Posterior vena cava (tissue), 2 donors: ENCODE measurements around the gene OR2M3. TPM values are rescaled to one million over a fixed set of nuclear protein-coding genes. Genes with fewer than 3 reads are reported as not detected.
"Not testable (repeated sequence)": the region's sequence is repeated elsewhere in the genome, so short reads cannot be mapped to it uniquely, and the experiment has no call there.

ENCODE experiments used
- DNase-seq: peaks from one replicate; pipeline ENCODE4 v3.0.0-alpha.2; 2020; ENCODE audit warnings: low spot score
- intact Hi-C, 2 donors: fragments of 100-400 bp; cut with DNase I; formaldehyde crosslinking; loops; one replicate each; pipeline versions ENCODE4 v1.14.1 to v1.14.2; 2022 to 2023
- long read RNA-seq, 2 donors: library from polyadenylated mRNA; unstranded; transcript quantifications; one replicate each; pipeline ENCODE4 v2.0.0, GENCODE V29; 2020 to 2021
- total RNA-seq, 2 donors: library from RNA; stranded (reverse); fragmentation: NEBNext Ultra II Directional; extraction: Animal tissue kit (Norgen Biotek cat#: 25700); gene quantifications; one replicate each; pipeline ENCODE4 v1.2.1, GENCODE V29; 2021
- donor health status: DM: yes; HTN: yes; CAD: no.
- donor health status: DM: yes; HTN: yes; CAD: no.

Gene OR2M3, protein sequence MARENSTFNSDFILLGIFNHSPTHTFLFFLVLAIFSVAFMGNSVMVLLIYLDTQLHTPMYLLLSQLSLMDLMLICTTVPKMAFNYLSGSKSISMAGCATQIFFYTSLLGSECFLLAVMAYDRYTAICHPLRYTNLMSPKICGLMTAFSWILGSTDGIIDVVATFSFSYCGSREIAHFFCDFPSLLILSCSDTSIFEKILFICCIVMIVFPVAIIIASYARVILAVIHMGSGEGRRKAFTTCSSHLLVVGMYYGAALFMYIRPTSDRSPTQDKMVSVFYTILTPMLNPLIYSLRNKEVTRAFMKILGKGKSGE
- not detected for total RNA-seq
- long read RNA-seq, donor 1: 0 reads
- long read RNA-seq, donor 2: 0 reads

DNA sequence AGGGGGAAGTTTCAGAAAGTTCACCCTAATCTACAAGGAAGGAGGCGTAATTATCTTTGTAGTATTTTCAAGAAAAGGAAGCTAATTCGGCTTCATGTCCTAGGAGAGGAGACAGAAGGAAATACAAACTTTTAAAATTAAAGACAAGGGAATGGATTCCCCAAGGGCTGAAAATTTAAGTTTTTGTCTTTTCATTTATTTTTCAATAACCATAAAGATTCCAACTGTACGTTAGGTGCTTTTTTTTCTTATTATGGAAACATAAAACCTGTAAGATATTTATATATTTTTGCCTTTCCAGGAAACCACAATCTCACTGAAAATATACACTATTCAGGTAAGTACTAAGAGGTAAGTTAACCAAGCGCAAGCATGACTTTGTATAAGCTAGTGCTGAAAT, at the start of gene OR2M3:
Gene OR2M3, plus strand, starts transcription at position 301 of the 400 bp plus-strand sequence. CDS start 5,803 bp downstream, outside the sequence.
- no peak for DNase-seq
- intact Hi-C loops: no loop called here

DNA sequence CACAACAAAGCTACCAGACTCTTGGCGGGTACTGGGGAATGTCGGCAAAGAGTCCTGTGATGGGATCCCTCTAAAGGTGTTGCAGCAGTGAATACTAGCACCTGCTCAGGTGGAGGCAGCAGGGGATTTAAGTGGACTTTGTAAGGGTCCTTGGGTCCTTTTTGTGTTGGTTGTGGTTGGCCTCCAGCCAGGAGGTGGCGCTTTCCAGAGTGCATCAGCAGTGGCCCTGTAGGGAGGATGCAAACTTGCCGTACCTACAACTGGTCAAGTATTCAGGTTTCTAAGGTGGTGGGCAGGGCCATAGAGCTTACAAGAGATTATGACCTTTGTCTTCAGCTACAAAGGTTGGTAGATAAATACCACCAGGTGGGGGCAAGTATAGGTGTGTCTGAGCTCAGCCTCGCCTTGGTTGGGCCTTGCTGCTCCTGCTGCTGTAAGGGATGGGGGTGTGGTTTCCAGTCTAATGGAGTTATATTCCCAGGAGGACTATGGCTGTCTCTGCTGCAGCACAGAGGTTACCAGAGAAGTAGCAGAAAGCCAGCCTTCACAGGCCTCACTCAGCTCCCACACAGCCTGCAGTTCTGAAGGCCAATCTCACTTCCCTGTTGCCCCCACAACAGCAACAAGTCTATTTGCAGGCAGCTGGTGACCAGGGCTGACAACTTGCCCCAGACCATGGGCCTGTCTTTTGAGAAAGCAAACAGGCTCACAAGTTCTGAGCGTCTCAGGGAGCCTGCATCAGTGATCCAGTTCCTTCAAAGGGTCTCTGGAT, 44.8 kb upstream of the OR2M3 start:
- intact Hi-C loops: no loop called here
- DNase-seq: no peak

DNA sequence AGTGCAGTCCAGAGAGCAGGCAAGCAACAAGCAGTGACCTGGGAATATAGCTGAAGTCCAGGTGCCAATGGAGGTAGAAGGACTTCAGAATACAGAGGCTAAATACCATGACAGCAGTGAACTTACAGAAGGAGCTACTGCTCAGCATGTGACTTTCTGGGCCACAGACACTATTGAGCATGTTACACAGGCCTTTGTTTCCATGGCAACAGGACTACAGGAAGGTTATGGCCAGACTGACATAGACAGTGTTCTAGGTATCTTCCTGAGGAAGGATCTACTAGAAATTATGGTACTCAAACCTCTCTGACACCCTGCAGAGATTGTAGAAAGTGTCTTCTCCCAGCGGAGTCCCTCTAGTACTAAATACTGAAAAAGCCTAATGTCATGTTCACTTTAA, 41.1 kb upstream of the OR2M3 start:
- intact Hi-C loops: no loop called here
- DNase-seq: no peak

DNA sequence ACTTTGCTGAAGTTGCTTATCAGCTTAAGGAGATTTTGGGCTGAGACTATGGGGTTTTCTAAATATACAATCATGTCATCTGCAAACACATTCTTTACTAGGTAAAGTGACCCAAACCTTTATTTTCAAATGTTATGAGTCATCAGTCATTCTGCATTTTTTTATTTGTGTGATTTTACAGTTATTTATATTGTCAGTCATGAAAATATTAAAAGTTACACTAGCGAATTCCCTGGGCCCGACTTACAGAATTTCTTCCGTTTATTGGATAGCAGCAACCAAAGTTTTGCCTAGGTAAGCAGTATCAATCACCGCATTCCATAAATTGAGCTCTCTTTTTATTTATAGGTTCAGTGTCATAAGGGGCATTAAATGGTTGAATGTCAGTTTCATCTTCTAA, 38.3 kb upstream of the OR2M3 start:
- intact Hi-C loops: no loop called here
- no peak for DNase-seq

DNA sequence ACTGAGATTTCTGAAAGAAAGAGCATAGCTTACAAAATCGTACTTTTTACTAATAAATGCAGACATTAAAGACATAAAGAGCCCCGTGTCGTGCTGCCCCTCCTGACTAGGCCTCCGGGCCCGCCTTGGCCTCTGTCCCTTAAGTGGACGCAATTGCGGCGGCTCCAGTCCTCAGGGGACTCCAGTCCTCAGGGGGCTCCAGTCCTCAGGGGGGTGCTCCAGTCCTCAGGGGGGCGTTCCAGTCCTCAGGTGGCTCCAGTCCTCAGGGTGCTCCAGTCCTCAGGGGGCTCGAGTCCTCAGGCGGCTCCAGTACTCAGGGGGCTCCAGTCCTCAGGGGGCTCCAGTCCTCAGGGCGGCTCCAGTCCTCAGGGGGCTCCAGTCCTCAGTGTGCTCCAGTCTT, 33.0 kb upstream of the OR2M3 start:
- DNase-seq: no peak
- intact Hi-C loops: no loop called here

DNA sequence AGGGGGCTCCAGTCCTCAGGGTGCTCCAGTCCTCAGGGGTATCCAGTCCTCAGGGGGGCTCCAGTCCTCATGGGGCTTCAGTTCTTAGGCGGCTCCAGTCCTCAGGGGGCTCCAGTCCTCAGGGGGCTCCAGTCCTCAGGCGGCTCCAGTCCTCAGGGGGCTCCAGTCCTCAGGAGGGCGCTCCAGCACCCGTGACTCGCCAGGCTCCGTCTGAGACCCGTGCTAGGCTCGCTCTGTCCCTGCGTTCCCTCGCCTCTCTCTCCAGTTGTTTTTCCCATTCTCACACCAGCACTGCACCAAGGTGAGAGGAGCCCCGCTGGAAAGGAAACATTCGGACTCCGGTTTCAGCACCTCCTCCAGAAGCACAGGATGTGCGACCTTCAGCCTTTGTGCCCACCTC, 31.9 kb upstream of the OR2M3 start:
- DNase-seq: no peak
- intact Hi-C loops: no loop called here

DNA sequence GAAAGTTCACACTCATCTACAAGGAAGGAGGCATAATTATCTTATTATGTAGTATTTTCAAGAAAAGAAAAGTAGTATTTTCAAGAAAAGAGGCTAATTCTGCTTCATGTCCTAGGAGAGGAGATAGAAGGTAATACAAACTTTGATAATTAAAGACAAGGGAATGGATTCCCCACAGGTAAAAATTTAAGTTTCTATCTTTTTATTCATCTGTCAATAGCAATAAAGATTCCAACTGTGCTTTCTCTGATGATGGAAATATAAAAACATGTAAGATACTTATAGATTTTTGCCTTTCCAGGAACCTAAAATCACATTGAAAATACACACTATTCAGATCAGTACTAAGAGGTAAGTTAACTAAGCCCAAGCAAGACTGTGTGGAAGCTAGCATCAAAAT, 22.5 kb upstream of the OR2M3 start, which contains the start of gene OR2M2:
Gene OR2M2, plus strand, starts transcription at position 301 of the 400 bp plus-strand sequence. CDS start 5,165 bp downstream, outside the sequence.
- intact Hi-C loops: no loop called here
- DNase-seq: no peak

DNA sequence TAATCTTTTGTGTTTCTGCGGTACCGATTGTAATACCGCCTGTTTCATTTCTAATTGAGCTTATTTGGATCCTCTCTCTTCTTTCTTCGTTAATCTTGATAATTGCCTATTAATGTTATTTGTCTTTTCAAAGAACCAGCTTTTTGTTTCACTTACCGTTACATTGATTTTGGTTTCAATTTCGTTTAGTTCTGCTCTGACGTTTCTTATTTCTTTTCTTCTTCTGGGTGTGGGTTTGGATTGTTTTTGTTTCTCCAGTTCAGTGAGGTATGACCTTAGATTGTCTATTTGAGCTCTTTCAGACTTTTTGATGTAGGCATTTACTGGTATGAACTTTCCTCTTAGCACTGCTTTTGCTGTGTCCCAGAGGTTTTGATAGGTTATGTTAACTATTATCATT, 13.1 kb upstream of the OR2M3 start:
- no peak for DNase-seq
- intact Hi-C loops: no loop called here

DNA sequence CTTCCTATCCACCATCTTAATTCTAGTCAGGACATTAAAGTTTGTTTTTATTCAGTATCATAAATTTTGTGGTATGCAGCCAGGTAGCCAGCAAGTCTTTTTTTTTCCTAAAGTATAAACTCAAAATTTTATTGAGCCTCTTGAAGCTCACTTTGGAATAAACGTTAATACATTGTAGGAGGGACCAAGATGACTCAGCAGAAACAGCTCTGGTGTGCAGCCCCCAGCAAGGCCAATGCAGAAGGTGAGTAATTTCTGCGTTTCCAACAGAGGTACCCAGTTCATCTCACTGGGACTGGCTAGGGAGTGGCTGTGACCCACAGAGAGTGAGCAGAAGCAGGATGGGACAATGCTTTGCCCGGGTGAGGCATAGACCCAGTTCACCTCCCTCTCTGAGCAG, 9.7 kb upstream of the OR2M3 start:
- intact Hi-C loops: no loop called here
- no peak for DNase-seq

DNA sequence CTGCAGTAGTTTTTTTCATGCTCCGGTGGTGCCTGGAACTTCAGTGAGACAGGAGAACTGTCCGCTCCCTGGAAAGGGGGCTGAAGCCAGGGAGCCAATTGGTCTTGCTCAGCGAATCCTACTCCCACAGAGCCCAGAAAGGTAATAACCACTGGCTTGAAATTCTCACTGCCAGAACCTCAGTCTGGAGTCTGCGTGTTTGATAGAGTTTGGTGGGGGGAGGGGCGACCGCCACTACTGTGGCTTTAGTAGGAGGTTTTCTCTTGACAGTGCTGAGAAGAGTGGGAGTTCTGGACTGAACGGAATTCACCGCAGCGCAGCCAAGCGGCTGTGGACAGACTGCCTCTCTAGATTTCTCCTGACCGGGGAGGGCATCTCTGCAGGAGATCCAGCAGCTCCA, 8.0 kb upstream of the OR2M3 start:
- no peak for DNase-seq
- intact Hi-C loops: no loop called here

DNA sequence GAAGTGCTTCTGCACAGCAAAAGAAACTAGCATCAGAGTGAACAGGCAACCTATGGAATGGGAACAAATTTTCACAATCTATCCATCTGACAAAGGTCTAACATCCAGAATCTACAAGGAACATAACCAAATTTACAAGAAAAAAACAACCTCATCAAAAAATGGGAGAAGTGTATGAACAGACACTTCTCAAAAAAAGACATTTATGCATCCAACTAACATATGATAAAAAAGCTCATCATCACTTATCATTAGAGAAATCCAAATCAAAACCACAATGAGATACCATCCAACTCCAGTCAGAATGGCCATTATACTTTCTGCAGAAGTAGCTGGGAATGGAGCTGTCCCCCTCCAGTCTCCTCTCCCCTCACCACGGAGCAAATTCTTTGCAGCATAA, 2.9 kb upstream of the OR2M3 start:
- no peak for DNase-seq
- intact Hi-C loops: no loop called here

DNA sequence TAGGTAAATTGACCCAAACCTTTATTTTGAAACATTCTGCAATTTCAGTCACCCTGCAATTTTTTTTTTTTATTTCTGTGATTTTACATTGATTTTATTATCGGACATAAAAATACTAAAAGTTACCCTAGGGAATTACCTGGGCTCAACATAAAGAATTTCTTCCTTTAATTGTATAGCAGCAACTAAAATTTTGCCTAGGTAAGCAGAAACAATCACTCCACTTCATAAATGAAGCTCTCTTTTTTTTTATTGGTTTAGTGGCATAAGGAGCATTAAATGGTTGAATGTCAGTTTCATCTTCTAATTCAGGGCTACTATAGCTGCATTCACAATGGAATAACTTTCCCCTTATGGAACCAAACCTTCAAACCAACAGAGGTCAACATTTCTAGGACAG, 18.8 kb downstream of the OR2M3 start:
- no peak for DNase-seq
- intact Hi-C loops: no loop called here

DNA sequence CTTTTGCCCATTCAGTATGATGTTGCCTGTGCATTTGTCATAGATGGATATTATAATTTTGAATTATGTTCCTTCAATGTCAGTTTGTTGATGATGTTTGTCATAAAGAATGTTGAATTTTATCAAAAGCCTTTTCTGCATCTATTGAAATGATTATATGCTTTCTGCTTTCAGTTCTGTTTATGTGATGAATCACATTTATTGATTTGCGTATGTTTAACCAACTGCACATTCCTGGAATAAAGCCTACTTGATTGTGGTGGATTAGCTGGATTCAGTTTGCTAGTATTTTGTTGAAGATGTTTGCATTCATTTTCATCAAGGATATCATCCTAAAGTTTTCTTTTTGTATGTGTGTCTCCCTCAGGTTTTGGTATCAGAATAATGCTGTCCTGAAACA, 28.5 kb downstream of the OR2M3 start:
- intact Hi-C loops: no loop called here
- no peak for DNase-seq

DNA sequence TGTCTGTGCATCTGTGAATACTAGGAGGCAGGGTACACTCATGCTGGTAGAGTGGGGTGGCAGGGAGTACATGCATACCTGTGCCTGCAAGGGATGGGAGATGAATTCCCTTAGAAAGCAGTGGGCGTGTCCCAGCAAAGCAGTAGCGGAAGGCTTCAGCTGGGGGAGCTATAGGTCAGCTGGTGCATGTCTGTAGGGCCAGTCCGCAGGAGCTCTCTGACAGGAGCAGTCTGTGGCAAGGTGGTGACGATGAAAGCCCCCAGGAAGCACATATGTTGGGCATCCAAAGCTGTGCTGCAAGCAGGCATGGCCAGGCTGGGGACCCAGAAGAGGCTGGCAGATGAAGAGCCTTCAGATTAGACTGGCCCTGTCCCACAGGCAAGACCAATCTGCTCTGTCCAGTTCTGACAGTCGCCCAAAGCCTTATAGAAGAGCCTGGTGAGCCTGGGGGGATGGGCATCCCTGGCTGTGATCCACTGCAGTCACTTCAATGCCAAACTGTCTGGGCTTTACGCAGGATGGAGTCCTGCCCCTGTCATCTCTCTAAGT, 32.4 kb downstream of the OR2M3 start:
- peak; percentile 50 for DNase-seq
- intact Hi-C loops: no loop called here

DNA sequence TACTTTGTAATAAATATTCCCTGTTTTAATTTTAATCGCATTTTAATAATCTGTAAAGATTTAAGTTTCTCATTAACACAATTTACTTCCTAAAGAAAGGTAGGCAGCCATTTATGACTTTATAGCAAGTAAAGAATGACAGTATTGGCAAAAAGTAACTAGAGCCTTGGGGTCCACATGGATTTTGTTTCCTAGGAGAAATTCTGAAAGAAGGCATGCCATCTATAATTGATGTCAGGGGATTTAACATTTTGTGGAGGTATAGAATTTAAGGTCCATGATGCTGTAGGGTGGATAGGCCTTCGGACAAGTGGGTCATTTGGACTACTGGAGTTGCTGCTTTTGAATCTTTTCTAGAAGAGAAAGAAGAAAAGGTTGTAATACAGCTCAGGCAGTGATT, 34.1 kb downstream of the OR2M3 start, which contains the start of gene OR2M4:
Gene OR2M4, plus strand, starts transcription at position 301 of the 400 bp plus-strand sequence. CDS start 7,512 bp downstream, outside the sequence.
- no peak for DNase-seq
- intact Hi-C loops: no loop called here

DNA sequence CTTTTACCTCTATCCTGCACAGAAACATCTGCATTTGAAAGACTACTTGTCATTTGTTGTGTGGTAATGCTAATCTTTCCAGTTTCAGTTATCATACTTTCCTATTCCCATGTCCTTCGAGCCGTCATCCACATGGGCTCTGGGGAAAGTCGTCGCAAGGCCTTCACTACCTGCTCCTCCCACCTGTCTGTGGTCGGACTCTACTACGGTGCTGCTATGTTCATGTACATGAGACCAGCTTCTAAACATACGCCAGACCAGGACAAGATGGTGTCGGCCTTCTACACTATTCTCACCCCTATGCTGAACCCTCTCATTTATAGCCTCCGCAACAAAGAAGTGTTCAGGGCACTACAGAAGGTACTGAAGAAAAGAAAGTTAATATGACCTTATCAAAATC, 42.4 kb downstream of the OR2M3 start:
- intact Hi-C loops: no loop called here

DNA sequence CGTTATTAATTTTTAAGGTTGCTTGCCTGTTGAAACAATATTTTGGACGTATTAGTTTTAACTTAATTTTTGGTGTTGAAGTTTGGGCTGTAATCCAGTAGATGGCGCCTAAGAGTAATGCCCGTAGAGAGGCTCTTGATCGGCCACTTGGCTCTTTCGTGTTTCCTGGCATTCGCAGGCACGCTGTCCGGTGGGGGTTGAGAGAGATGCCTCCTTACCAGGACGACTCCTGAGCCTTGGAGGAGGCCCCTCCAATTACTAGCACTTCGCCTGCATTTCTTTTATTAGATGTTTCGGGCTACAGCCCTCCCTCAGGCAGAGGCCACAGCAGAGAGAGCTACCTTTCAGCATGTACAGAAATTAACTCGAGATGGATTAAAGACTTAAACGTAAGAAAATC, 46.1 kb downstream of the OR2M3 start:
- intact Hi-C loops: no loop called here
- DNase-seq: peak; percentile 61

More for the DNA sequence above, 42.4 kb downstream of the OR2M3 start:
- peak; percentile 64 for DNase-seq

DNA sequence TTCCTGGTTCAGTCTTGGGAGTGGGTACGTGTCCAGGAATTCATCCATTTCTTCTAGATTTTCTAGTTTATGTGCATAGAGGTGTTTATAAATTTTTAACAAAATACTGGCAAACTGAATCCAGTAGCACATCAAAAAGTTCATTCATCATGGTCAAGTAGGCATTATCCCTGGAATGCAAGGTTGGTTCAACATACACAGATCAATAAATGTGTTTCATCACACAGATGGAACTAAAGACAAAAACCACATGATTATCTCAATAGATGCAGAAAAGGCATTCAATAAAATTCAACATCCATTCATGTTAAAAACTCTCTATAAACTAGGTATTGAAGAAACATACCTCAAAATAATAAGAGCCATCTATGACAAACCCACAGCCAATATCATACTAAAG, 62.2 kb downstream of the OR2M3 start:
- intact Hi-C loops, DNase-seq: not testable (repeated sequence)
